ENCODE data around the gene SLC28A3.

GRCh38 chr9:84239343-84239742 is 101.2 kb downstream of the SLC28A3 start:
- TF ChIP-seq EZH2phosphoT487 (IDR thresholded peaks at IDR 0.05; ENCODE audit: unreplicated experiment) (no peak), POLR2AphosphoS5 (IDR thresholded peaks at IDR 0.05; ENCODE audit: low read depth) (no peak), REST (IDR thresholded peaks at IDR 0.05; ENCODE audit: unreplicated experiment) (no peak)
- TF ChIP-seq, protein P1, sequence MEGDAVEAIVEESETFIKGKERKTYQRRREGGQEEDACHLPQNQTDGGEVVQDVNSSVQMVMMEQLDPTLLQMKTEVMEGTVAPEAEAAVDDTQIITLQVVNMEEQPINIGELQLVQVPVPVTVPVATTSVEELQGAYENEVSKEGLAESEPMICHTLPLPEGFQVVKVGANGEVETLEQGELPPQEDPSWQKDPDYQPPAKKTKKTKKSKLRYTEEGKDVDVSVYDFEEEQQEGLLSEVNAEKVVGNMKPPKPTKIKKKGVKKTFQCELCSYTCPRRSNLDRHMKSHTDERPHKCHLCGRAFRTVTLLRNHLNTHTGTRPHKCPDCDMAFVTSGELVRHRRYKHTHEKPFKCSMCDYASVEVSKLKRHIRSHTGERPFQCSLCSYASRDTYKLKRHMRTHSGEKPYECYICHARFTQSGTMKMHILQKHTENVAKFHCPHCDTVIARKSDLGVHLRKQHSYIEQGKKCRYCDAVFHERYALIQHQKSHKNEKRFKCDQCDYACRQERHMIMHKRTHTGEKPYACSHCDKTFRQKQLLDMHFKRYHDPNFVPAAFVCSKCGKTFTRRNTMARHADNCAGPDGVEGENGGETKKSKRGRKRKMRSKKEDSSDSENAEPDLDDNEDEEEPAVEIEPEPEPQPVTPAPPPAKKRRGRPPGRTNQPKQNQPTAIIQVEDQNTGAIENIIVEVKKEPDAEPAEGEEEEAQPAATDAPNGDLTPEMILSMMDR (conservative IDR thresholded peaks at IDR 0.05; ENCODE audit: low read depth in 2 of 2): no peak

All from GM23338 (cell line).